Uterus (tissue), 4 donors: ENCODE results near the gene RPS6KA2. TPM values are rescaled to one million over a fixed set of nuclear protein-coding genes. Genes with fewer than 3 reads are reported as not detected.

Experiments used
- DNase-seq, 2 donors: peaks; one replicate each; pipeline ENCODE4 v3.0.0-alpha.2; 2019 to 2020
- H3K27ac ChIP-seq, 2 donors: fragments of 200-600 bp; sonication (generic); 1 replicate in 1 of 2; 2 replicates in 1 of 2; pipeline ENCODE4 v1.5.1; 2016 to 2018
- H3K27me3 ChIP-seq, 2 donors: fragments of 200-600 bp; sonication (generic); one replicate each; pipeline ENCODE4 v1.5.1; 2018 to 2019; ENCODE audit warnings: control low read depth in 1 of 2
- H3K36me3 ChIP-seq, 2 donors: fragments of 200-600 bp; sonication (generic); one replicate each; pipeline ENCODE4 v1.5.1; 2019; ENCODE audit warnings: control low read depth in 1 of 2
- H3K4me1 ChIP-seq, 2 donors: fragments of 200-600 bp; sonication (generic); one replicate each; pipeline ENCODE4 v1.5.1; 2018 to 2019; ENCODE audit warnings: control low read depth in 1 of 2
- H3K4me3 ChIP-seq, 2 donors: fragments of 200-600 bp; sonication (generic); 1 replicate in 1 of 2; 2 replicates in 1 of 2; pipeline ENCODE4 v1.5.1; 2018 to 2019; ENCODE audit warnings: mild to moderate bottlenecking in 1 of 2
- H3K9me3 ChIP-seq, 2 donors: fragments of 200-600 bp; sonication (generic); one replicate each; pipeline ENCODE4 v1.5.1; 2019; ENCODE audit warnings: control low read depth in 1 of 2
- CTCF ChIP-seq, 4 experiments: fragments of 200-600 bp in 2 of 4; fragments of 450-650 bp in 2 of 4; sonication (generic) in 2 of 4; IDR thresholded peaks; one replicate each; pipeline ENCODE4 v1.5.1; 2016 to 2019; ENCODE audit warnings: antibody characterized with exemption in 4 of 4, mild to moderate bottlenecking in 2 of 4, moderate library complexity in 1 of 4
- POLR2A ChIP-seq, 2 donors: fragments of 450-650 bp; IDR thresholded peaks; one replicate each; pipeline ENCODE4 v1.6.1; 2016; ENCODE audit warnings: antibody characterized with exemption in 2 of 2, mild to moderate bottlenecking in 1 of 2, moderate library complexity in 1 of 2
- intact Hi-C: fragments of 100-400 bp; cut with DNase I; formaldehyde crosslinking; loops from one replicate; pipeline ENCODE4 v1.15.1; 2023; ENCODE audit warnings: low total_unique reads
- total RNA-seq, 4 donors: library from RNA; depleted of rRNA in 3 of 4; stranded (reverse); fragments of >200 nt in 3 of 4; gene quantifications; one replicate each; pipeline versions ENCODE4 v1.1.0 to v1.2.4, GENCODE V29; 2014 to 2023
- donor health status: DM: yes; HTN: yes; CAD: no.

RPS6KA2 gene
- total RNA-seq, 4 donors from 2014 or later: 34.0 to 78.4 (median 55.8) TPM

DNA sequence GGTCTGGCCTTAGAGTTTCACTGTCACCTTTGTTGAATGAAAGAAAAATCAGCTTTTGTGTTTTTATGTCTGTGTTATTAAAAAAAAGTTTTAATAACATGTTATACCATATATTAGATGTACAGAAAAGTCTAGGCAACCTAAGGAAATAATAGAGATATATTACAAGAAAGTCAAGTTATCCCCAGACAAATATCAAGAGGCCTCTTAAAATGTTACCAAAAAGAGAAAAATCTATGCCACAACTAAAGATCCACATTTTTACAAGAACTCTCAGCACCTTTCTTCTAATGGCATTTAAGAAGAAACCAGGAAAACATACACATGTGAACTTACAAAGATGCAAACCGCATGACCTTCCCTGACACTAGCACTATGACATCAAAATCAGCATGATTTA is 67.4 kb downstream of the RPS6KA2 start:
- no peak for TF ChIP-seq POLR2A (IDR thresholded peaks at IDR 0.05)
- TF ChIP-seq CTCF (IDR thresholded peaks at IDR 0.05): no peak
- intact Hi-C loops: no loop called here

GRCh38 chr6:166559211-166559610 is 67.8 kb downstream of the RPS6KA2 start:
- no peak overlapping the region for H3K27ac ChIP-seq
- intact Hi-C loops: no loop called here
- TF ChIP-seq CTCF (IDR thresholded peaks at IDR 0.05) (no peak), POLR2A (IDR thresholded peaks at IDR 0.05) (no peak)
- H3K36me3 ChIP-seq: no peaks in the 10 kb centered on the region
- no peak overlapping the region for H3K4me3 ChIP-seq
- peaks cover 0 to 5% of the 10 kb centered on the region in 2 donors for H3K4me1 ChIP-seq
- no peak for DNase-seq
- H3K9me3 ChIP-seq: no peaks in the 10 kb centered on the region
- H3K27me3 ChIP-seq: no peaks in the 10 kb centered on the region

More for the DNA sequence above, 67.4 kb downstream of the RPS6KA2 start:
- no peaks in the 10 kb centered on the region for H3K27me3 ChIP-seq
- no peaks in the 10 kb centered on the region for H3K36me3 ChIP-seq
- no peak overlapping the region for H3K4me3 ChIP-seq
- H3K9me3 ChIP-seq: no peaks in the 10 kb centered on the region
- H3K27ac ChIP-seq: no peak overlapping the region
- H3K4me1 ChIP-seq: peaks cover 0 to 6% of the 10 kb centered on the region in 2 donors
- DNase-seq: no peak

DNA sequence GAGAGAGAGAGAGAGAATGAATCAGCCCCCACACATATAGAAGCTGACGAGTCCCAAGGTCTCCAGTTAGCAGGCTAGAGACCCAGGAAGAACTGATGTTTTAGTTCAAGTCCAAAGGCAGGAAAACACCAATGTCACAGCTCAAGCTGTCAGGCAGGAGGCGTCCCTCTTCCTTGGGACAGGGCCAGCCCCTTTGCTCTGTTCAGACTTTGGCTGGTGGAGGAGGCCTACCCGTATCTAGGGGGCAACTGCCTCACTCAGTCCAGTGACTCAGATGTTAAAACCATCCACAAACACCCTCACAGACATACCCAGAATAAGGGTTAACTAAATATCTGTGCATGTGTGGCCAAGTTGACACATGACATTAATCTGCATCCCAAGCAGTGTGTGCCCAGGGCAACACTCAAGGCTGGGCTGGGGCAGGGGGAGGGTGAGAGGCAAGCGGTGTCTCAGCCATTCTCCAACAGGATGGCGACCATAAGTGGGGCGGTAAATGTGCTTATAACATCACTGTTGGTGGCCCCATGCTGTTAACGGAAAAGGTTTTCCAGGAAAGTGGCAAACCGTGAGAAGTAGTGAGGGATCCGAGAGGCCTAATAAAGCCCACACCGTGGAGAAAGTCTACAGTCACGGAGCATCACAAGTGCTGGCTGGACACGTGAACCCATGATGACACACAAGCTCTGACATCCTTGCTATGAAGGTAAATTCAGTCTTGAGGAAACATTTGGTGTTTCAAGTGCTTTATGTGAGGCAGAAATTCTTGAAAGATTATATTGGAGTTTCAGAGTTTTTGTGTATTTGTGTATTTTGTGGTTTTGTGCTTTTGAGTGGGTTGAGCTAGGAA is 68.7 kb downstream of the RPS6KA2 start:
- intact Hi-C loops: no loop called here
- TF ChIP-seq CTCF (IDR thresholded peaks at IDR 0.05): no peak
- no peak for TF ChIP-seq POLR2A (IDR thresholded peaks at IDR 0.05)
- H3K27me3 ChIP-seq: no peaks in the 10 kb centered on the region
- H3K36me3 ChIP-seq: no peaks in the 10 kb centered on the region
- no peak overlapping the region for H3K27ac ChIP-seq
- H3K9me3 ChIP-seq: no peaks in the 10 kb centered on the region
- no peak overlapping the region for H3K4me3 ChIP-seq
- DNase-seq: no peak
- H3K4me1 ChIP-seq: peaks cover 0 to 4% of the 10 kb centered on the region in 2 donors

- Histone ChIP-seq H3K4me1 (no peaks in the 10 kb centered on the region), H3K27ac (peak overlapping the region; percentile 58 to 75), H3K36me3 (no peaks in the 10 kb centered on the region), H3K9me3 (no peaks in the 10 kb centered on the region), H3K4me3 (no peak overlapping the region), H3K27me3 (no peaks in the 10 kb centered on the region)
- DNase-seq: peak; percentile 77 to 87
- intact Hi-C loops: no loop called here
- TF ChIP-seq CTCF (IDR thresholded peaks at IDR 0.05): no peak
- TF ChIP-seq POLR2A (IDR thresholded peaks at IDR 0.05): peak in 1 of 2 donors; percentile 50
Measured at GRCh38 chr6:166556863-166557322, 70.2 kb downstream of the RPS6KA2 start.

GRCh38 chr6:166556336-166556735 is 70.7 kb downstream of the RPS6KA2 start:
- intact Hi-C loops: no loop called here
- Histone ChIP-seq H3K4me1 (no peaks in the 10 kb centered on the region), H3K9me3 (no peaks in the 10 kb centered on the region), H3K36me3 (no peaks in the 10 kb centered on the region), H3K27ac (peak overlapping the region; percentile 44 to 75), H3K27me3 (no peaks in the 10 kb centered on the region), H3K4me3 (no peak overlapping the region)
- TF ChIP-seq POLR2A (IDR thresholded peaks at IDR 0.05) (no peak), CTCF (IDR thresholded peaks at IDR 0.05) (no peak)
- no peak for DNase-seq
